Activated naive CD4-positive, alpha-beta T cell treated with anti-CD3 and anti-CD28 coated beads, Interleukin-2, amount 10 ng/mL, durations not matched to agents 7 days and 5 days (primary cell): ENCODE results near the gene IGSF8.
"Not testable (repeated sequence)": the region's sequence is repeated elsewhere in the genome, so short reads cannot be mapped to it uniquely, and the experiment has no call there.

ENCODE experiments used
- CTCF ChIA-PET: fragments of 350-600 bp; sonication (Branson Sonifier 250); formaldehyde crosslinking; loops from one replicate; lab custom pipeline; 2021; ENCODE audit warnings: antibody characterized with exemption; lab: Charles Lee
- DNase-seq: peaks from one replicate; pipeline ENCODE4 v3.0.0-alpha.2; 2020
- H3K27ac Mint-ChIP-seq: one replicate; pipeline ENCODE4 v1.8.0; 2021; ENCODE audit warnings: mild to moderate bottlenecking, moderate library complexity, mixed read lengths
- H3K27me3 Mint-ChIP-seq: one replicate; pipeline ENCODE4 v1.8.0; 2021; ENCODE audit warnings: mild to moderate bottlenecking, mixed read lengths
- H3K36me3 Mint-ChIP-seq: one replicate; pipeline ENCODE4 v1.8.0; 2021; ENCODE audit warnings: mixed read lengths
- H3K4me1 Mint-ChIP-seq: one replicate; pipeline ENCODE4 v1.8.0; 2021; ENCODE audit warnings: mixed read lengths
- H3K4me3 Mint-ChIP-seq: one replicate; pipeline ENCODE4 v1.8.0; 2021; ENCODE audit warnings: mild to moderate bottlenecking, moderate library complexity, mixed read lengths
- H3K9me3 Mint-ChIP-seq: one replicate; pipeline ENCODE4 v1.8.0; 2021; ENCODE audit warnings: mixed read lengths

Gene IGSF8

DNA sequence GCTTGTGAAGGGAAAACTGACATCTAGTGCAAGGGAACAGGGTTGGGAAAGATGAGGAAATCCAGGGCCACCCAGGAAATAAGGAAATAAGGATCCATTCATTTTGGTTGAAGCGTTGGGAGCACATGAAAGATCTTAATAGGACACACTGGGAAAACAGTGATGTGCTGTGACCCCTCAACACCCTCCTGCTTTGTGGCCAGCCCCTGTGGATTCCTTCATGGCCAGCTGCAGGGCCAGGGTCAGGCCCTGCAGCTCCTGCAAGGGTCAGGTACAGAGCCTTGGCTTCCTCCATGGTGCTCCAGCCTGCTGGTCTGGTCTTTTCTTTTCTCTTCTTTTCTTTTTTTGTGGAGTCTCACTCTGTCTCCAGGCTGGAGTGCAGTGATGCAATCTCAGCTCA is 47.8 kb downstream of the IGSF8 start:
- peaks cover 53% of the 10 kb centered on the region for H3K27me3 Mint-ChIP-seq
- H3K9me3 Mint-ChIP-seq = no peaks in the 10 kb centered on the region
- CTCF ChIA-PET = interaction anchor here (0.6 kb wide), 1 partner anchor 1038 kb away, joined by 3 read pairs; no protein-coding TSS in a partner anchor

DNA sequence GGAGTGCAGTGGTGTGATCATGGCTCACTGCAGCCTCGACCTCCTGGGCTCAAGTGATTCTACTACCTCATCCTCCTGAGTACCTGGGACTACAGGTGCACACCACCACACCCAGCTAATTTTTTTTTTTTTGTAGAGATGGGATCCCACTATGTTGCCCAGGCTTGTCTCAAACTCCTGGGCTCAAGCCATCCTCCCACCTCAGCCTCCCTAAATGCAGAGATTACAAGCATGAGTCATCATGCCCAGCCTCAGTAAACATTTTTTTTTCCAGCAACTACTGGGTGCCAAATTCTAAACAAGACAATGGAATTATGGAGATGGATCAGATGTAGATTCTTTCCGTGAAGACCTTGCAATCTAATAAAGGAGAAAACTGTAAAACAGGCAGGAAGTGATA is 48.2 kb downstream of the IGSF8 start:
- DNase-seq, H3K27ac Mint-ChIP-seq, H3K9me3 Mint-ChIP-seq, H3K36me3 Mint-ChIP-seq, H3K4me3 Mint-ChIP-seq: not testable (repeated sequence)
- CTCF ChIA-PET = interaction anchor here (0.6 kb wide), 1 partner anchor 1037 kb away, joined by 3 read pairs; no protein-coding TSS in a partner anchor
- Mint-ChIP-seq H3K27me3 (peaks cover 52% of the 10 kb centered on the region), H3K4me1 (peaks cover 14% of the 10 kb centered on the region)

More for the DNA sequence above, 47.8 kb downstream of the IGSF8 start:
- no peak overlapping the region for H3K4me3 Mint-ChIP-seq
- no peak overlapping the region for H3K27ac Mint-ChIP-seq
- H3K36me3 Mint-ChIP-seq = no peaks in the 10 kb centered on the region
- H3K4me1 Mint-ChIP-seq = peaks cover 14% of the 10 kb centered on the region
- no peak for DNase-seq

DNA sequence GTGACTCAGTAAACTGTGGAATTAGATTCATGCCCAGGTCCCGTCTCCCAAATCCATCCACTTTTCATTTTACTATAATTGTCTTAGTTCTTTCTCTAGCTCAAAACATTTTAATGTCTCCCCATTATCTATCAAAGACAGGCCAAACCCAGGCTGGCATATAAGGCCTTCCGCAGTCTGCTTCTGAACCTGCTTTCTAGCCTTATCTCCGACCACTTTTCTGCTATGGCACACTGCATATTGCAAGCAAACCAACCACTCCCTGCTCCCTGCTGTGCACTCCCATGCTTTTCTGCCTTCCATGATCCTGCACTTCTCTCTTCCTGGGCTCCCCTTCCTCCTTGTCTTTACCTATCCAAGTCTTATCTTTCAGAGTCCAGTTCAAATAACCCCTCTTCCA is 49.3 kb downstream of the IGSF8 start:
- no peak for DNase-seq
- Mint-ChIP-seq H3K27ac (no peak overlapping the region), H3K9me3 (no peaks in the 10 kb centered on the region), H3K36me3 (no peaks in the 10 kb centered on the region), H3K4me3 (no peak overlapping the region), H3K4me1 (peaks cover 14% of the 10 kb centered on the region), H3K27me3 (peaks cover 50% of the 10 kb centered on the region)
- CTCF ChIA-PET = interaction anchor here (5.9 kb wide), 1 partner anchor 33 kb away, joined by 210 read pairs; the partner anchor contains the start of gene KCNJ9

DNA sequence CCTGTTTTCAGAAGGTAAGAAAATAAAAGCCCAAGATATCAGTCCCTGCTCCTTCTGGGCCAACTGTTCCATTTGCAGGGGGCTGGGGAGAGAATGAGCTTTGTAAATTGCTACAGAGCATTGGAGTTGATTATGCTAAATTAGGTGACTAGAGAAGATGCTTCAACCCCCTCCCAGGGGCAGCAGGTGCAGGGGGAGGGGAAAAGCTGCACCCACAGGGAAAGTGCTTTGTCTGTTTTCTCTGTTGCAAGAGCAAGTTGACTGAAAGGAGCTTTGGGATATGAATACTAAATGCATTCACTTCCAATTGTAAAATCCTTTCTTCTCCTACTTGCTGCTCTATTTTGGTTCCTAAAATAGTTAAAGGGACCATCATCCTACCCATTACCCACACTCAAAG is 50.1 kb downstream of the IGSF8 start:
- Mint-ChIP-seq H3K36me3 (no peaks in the 10 kb centered on the region), H3K4me1 (peaks cover 14% of the 10 kb centered on the region), H3K4me3 (no peak overlapping the region), H3K27ac (no peak overlapping the region), H3K9me3 (no peaks in the 10 kb centered on the region), H3K27me3 (peaks cover 44% of the 10 kb centered on the region)
- CTCF ChIA-PET = interaction anchor here (0.8 to 5.9 kb wide), 2 partner anchors 12 to 34 kb away, joined by 3 to 210 read pairs; partner anchors contain the start of gene KCNJ9
- no peak for DNase-seq

DNA sequence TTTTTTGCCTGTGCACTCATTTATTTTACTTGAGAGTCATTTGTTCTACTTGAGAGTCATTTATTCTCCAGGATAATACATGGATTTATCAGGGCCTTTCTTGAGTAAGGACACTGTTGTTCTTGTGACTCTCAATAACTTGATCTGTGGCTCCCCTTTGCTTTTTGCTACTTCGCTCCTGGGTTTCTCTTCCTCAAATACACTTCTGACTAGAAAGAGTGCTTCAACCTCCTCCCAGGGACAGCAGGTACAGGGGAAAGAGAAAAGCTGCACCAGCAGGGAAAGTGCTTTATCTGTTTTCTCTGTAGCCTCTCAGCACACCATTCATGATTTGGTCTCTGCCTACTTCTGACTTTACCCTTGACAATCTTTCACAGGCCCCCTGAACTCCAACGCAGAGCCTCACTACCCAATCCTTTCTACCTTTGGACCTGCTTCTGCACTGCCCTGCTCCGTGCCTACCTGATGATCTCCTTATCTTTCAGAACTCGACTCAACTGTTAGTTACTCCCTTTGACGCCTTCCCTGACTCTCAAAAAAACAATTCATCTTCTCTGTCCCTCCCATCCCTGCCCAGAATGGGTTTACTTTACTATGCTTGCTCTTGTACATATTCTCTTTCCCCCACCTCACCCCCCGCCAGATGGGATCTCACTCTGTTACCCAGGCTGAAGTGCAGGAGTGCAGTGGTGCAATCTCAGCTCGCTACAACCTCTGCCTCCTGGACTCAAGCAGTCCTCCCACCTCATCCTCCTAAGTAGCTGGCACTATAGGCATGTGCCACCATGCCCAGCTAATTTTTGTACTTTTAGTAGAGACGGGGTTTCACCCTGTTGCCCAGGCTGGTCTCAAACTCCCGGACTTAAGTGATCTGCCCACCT is 51.1 kb downstream of the IGSF8 start:
- H3K36me3 Mint-ChIP-seq = no peaks in the 10 kb centered on the region
- no peak for DNase-seq
- H3K4me1 Mint-ChIP-seq = peaks cover 14% of the 10 kb centered on the region
- peak overlapping the region; percentile 34 for H3K27ac Mint-ChIP-seq
- H3K4me3 Mint-ChIP-seq = peak overlapping the region; percentile 60
- H3K27me3 Mint-ChIP-seq = peaks cover 38% of the 10 kb centered on the region
- CTCF ChIA-PET = interaction anchor here (0.8 to 5.9 kb wide), 18 partner anchors 10 to 205 kb away, joined by 3 to 210 read pairs (median 6); partner anchors contain the start of genes IGSF8, KCNJ10 and KCNJ9
- H3K9me3 Mint-ChIP-seq = no peaks in the 10 kb centered on the region

DNA sequence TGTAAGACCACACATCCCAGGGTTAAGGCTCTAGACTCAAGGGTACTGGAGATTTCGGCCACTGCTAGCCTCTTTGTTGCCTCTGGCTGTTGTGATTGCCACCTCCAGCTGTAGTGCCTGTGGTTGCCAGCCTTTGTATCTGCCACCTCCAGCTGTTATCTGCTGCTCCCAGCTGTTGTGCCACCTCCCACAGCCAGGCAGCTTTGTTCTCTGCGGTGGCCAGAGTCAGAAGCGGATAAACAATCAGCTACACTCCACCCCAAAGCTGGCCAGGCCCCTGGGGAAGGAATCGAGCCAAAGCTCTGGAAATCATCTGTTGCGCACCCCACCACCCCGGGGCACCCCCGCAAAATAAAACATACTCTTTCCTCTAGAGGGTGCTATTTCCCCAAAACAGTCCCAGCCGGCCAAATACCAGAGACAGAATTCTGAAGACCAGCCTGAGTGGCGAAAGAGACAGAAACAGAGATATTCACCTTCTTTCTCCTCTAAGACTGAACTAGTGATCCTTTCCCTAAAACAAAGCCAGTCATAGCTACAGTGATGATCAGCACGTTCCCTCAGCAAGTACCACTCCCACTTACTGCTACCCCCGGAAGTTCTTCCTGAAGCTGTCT is 51.8 kb downstream of the IGSF8 start:
- Mint-ChIP-seq H3K27me3 (peaks cover 33% of the 10 kb centered on the region), H3K27ac (peak overlapping the region; percentile 34), H3K36me3 (no peaks in the 10 kb centered on the region), H3K4me1 (peaks cover 14% of the 10 kb centered on the region), H3K4me3 (peak overlapping the region; percentile 60), H3K9me3 (no peaks in the 10 kb centered on the region)
- CTCF ChIA-PET = interaction anchor here (0.9 to 5.9 kb wide), 21 partner anchors 9 to 329 kb away, joined by 3 to 210 read pairs (median 5); partner anchors contain the start of genes IGSF8, KCNJ10 and KCNJ9
- peak; percentile 46 for DNase-seq

DNA sequence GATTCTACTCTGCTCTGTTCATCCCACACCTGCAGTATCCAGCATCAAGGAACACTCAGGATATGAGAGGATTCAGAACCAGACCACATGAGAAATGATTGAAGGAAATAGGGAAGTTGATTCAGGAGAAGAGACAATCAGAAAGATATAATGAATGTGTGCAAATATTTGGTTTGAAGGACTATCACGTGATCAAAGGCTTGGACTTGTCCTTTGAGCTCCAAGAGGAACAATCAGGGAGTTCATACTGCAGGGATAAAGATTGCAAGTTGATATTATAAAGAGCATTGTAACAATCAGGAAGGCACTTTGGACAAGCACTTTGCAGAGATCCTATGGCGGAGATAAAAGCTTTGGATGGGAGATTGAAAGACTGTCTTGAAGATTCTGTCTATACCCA is 52.8 kb downstream of the IGSF8 start:
- Mint-ChIP-seq H3K4me1 (peaks cover 14% of the 10 kb centered on the region), H3K27me3 (peaks cover 30% of the 10 kb centered on the region), H3K27ac (no peak overlapping the region), H3K4me3 (no peak overlapping the region), H3K9me3 (no peaks in the 10 kb centered on the region), H3K36me3 (no peaks in the 10 kb centered on the region)
- CTCF ChIA-PET = interaction anchor here (1.0 to 5.9 kb wide), 16 partner anchors 8 to 330 kb away, joined by 3 to 210 read pairs (median 10); partner anchors contain the start of genes IGSF8 and KCNJ9
- no peak for DNase-seq

DNA sequence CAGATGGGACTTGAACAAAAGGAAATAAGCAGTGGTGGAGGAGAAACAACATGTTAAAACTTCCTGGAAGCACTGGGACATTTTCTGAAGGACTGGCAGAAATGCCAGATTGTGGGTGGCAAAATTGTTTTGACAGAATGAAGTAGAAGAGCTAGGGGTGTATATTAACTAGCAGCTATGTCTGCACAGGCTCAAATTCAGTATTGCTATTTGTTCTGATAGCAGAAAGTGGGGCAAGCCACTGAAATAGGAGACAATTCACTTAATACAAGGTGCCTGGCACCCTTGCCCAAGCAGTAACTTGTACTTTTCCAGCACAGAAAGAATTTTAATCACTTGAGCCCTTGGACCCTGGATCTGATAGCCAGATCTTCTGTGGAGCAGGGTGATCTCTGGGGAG is 54.9 kb downstream of the IGSF8 start:
- Mint-ChIP-seq H3K4me3 (no peak overlapping the region), H3K27ac (no peak overlapping the region), H3K27me3 (peaks cover 30% of the 10 kb centered on the region), H3K9me3 (no peaks in the 10 kb centered on the region), H3K36me3 (no peaks in the 10 kb centered on the region), H3K4me1 (peaks cover 14% of the 10 kb centered on the region)
- CTCF ChIA-PET = interaction anchor here (4.0 to 5.9 kb wide), 2 partner anchors 14 to 39 kb away, joined by 52 to 210 read pairs; partner anchors contain the start of gene KCNJ9
- DNase-seq = no peak
